Measurements from ENCODE around the gene GTF2A1L. TPM values are rescaled to one million over a fixed set of nuclear protein-coding genes. Genes with fewer than 3 reads are reported as not detected.

Gene GTF2A1L
- total RNA-seq, 1 donor from 2014 or later = not detected

DNA sequence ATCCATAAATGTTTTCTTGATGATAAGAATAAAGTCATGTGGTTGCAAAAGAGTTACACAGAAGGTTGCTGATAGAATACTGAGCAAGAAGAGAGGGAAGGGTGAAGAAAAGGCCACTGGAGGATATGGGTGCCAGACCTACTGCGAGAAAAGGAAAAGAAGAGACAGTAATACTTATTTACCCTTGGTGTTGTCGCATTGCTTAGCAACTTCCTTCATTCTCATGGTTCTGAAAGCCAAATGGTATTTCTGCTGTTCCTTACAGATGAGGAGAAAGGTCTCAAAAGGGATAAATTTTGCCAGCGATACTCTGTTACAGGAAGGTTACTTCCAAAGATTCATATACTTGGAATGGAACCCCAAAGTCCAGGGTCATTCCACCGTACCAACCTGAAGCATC is 75.4 kb downstream of the GTF2A1L start:
- peak overlapping the region; percentile 2 for H3K27ac Mint-ChIP-seq
- no peak for DNase-seq (ENCODE audit: extremely low spot score, unreplicated experiment)
- H3K9me3 Mint-ChIP-seq = no peaks in the 10 kb centered on the region
- TF ChIP-seq CTCF (conservative IDR thresholded peaks at IDR 0.05) = no peak
- H3K36me3 Mint-ChIP-seq = no peaks in the 10 kb centered on the region
- H3K4me1 Mint-ChIP-seq (ENCODE audit: unreplicated experiment) = peaks cover 15% of the 10 kb centered on the region
- H3K4me3 Mint-ChIP-seq = no peak overlapping the region
- H3K27me3 Mint-ChIP-seq = no peaks in the 10 kb centered on the region

GRCh38 chr2:48693645-48694044 is 76.0 kb downstream of the GTF2A1L start:
- H3K4me3 Mint-ChIP-seq = no peak overlapping the region

GRCh38 chr2:48694149-48694548 is 76.5 kb downstream of the GTF2A1L start:
- no peaks in the 10 kb centered on the region for H3K27me3 Mint-ChIP-seq
- DNase-seq (ENCODE audit: extremely low spot score, unreplicated experiment) = no peak

More at GRCh38 chr2:48693645-48694044, 76.0 kb downstream of the GTF2A1L start:
- DNase-seq (ENCODE audit: extremely low spot score, unreplicated experiment) = no peak
- H3K4me1 Mint-ChIP-seq (ENCODE audit: unreplicated experiment) = peaks cover 15% of the 10 kb centered on the region
- H3K27ac Mint-ChIP-seq = no peak overlapping the region
- H3K36me3 Mint-ChIP-seq = no peaks in the 10 kb centered on the region
- no peak for TF ChIP-seq CTCF (conservative IDR thresholded peaks at IDR 0.05)
- H3K27me3 Mint-ChIP-seq = no peaks in the 10 kb centered on the region
- H3K9me3 Mint-ChIP-seq = no peaks in the 10 kb centered on the region

DNA sequence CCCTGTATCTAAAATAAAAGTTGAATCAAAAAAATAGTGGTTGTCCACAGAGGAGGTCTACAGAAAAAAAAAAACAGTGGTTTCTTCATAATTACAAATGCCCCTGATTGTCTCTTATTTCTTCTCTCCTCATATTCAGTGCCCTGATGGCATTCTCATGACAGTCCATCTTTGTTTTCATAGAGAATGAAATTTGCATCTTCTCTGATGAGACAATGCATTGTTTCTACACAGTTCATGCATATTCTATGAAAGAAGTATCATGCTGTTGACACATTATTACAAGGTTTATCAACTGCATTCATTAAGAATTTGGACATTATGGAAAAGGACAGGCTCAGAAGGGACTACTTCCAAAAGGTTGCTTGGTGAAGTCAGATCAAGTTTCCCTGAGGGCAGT is 78.3 kb downstream of the GTF2A1L start:
- Mint-ChIP-seq H3K36me3 (no peaks in the 10 kb centered on the region), H3K4me1 (ENCODE audit: unreplicated experiment) (peaks cover 15% of the 10 kb centered on the region), H3K27ac (no peak overlapping the region), H3K4me3 (no peak overlapping the region), H3K9me3 (no peaks in the 10 kb centered on the region), H3K27me3 (no peaks in the 10 kb centered on the region)
- DNase-seq (ENCODE audit: extremely low spot score, unreplicated experiment) = no peak
- no peak for TF ChIP-seq CTCF (conservative IDR thresholded peaks at IDR 0.05)

More at GRCh38 chr2:48694149-48694548, 76.5 kb downstream of the GTF2A1L start:
- Mint-ChIP-seq H3K27ac (peak overlapping the region; percentile 35), H3K4me1 (ENCODE audit: unreplicated experiment) (peaks cover 15% of the 10 kb centered on the region), H3K4me3 (no peak overlapping the region), H3K9me3 (no peaks in the 10 kb centered on the region), H3K36me3 (no peaks in the 10 kb centered on the region)
- no peak for TF ChIP-seq CTCF (conservative IDR thresholded peaks at IDR 0.05)

DNA sequence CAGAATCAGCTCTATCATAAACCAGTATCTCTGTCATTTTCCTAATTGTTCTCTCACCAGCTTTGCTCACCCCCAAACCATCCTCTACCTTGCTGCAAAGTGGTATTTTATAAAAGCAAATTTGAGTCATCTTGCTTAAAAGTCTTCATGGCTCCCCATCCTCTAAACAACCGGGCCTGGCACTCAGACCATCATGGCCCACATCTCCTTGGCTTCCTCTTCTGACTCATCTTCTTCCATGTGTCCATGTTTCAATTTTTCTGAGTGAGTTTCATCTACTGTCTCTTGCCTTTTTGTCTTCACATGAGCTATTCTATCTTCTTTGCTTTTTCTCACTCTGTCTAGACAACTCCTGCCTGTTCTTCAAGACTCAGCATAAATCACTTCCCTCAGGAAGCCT is 79.2 kb downstream of the GTF2A1L start:
- H3K27me3 Mint-ChIP-seq = no peaks in the 10 kb centered on the region
- H3K36me3 Mint-ChIP-seq = no peaks in the 10 kb centered on the region
- H3K27ac Mint-ChIP-seq = no peak overlapping the region
- no peaks in the 10 kb centered on the region for H3K9me3 Mint-ChIP-seq
- no peak for DNase-seq (ENCODE audit: extremely low spot score, unreplicated experiment)
- H3K4me1 Mint-ChIP-seq (ENCODE audit: unreplicated experiment) = peaks cover 15% of the 10 kb centered on the region
- no peak overlapping the region for H3K4me3 Mint-ChIP-seq
- no peak for TF ChIP-seq CTCF (conservative IDR thresholded peaks at IDR 0.05)
